Measurements from ENCODE around the gene SPDL1. TPM values are rescaled to one million over a fixed set of nuclear protein-coding genes. Genes with fewer than 3 reads are reported as not detected.

Gene SPDL1
- total and polyA plus RNA-seq, 2 of the 4 experiments (the other 2 are of a cell fraction), result 18.8 to 29.4 TPM

DNA sequence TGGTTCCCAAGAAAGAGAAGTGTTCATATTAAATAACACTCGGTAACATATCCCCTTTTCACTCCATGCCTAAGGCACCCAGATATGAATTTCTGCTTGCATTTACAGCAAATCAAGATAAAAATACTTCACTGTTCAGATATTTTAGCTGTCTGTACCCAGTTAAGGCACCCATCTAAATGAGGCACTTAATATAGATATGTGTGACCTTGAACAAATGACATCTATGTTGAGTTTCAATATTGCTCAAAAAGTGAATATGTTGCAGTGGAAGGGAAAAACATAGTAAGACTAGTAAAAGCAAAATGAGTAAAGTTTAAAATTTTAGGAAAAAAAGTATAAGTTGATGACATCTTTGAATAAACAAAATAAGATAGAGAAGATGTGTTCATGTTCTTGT lies 32.4 kb upstream of the SPDL1 start:
- Histone ChIP-seq H3K56ac (ENCODE audit: extremely low read depth, insufficient read depth, low read length) (no peak overlapping the region), H3K36me3 (ENCODE audit: control insufficient read depth, insufficient read depth, low read length) (no peaks in the 10 kb centered on the region), H3K4ac (ENCODE audit: low read depth, low read length) (no peak overlapping the region), H4K20me1 (ENCODE audit: insufficient read depth, low read length) (no peaks in the 10 kb centered on the region), H3K18ac (ENCODE audit: low read depth, low read length) (no peak overlapping the region), H2AK9ac (replicated peaks; ENCODE audit: low read depth, low read length, poor library complexity) (no peak overlapping the region), H2AK5ac (ENCODE audit: low read depth, low read length) (no peak overlapping the region), H3K9me1 (ENCODE audit: insufficient read depth, low read length) (no peaks in the 10 kb centered on the region), H2BK15ac (ENCODE audit: low read depth, low read length) (no peak overlapping the region), H2BK20ac (ENCODE audit: low read depth, low read length) (no peak overlapping the region), H3K9me3 (ENCODE audit: control insufficient read depth, insufficient read depth, low read length) (no peaks in the 10 kb centered on the region), H2AFZ (replicated peaks; ENCODE audit: low read length, poor library complexity) (no peak overlapping the region), H2BK5ac (ENCODE audit: low read depth, low read length, poor library complexity, severe bottlenecking) (no peak overlapping the region), H3K27ac (ENCODE audit: insufficient read depth, low read length) (no peak overlapping the region), H3K9ac (ENCODE audit: low read depth, low read length) (no peak overlapping the region), H2BK120ac (ENCODE audit: low read depth, low read length) (no peak overlapping the region), H3K4me2 (ENCODE audit: low read depth, low read length) (no peak overlapping the region), H3K4me1 (ENCODE audit: control insufficient read depth, insufficient read depth, low read length) (no peaks in the 10 kb centered on the region), H4K8ac (ENCODE audit: low read depth in 2 of 2, low read length in 2 of 2) (no peak overlapping the region), H3K4me3 (ENCODE audit: insufficient read depth, low read depth, low read length) (no peak overlapping the region), H3K23ac (ENCODE audit: low read depth, low read length) (no peak overlapping the region), H4K5ac (ENCODE audit: low read depth, low read length) (no peak overlapping the region), H4K91ac (ENCODE audit: insufficient read depth, low read depth, low read length) (no peak overlapping the region), H3K27me3 (ENCODE audit: control insufficient read depth, insufficient read depth, low read length) (no peaks in the 10 kb centered on the region; the same call in 1 of the 2 replicates), H3K14ac (replicated peaks; ENCODE audit: low read depth, low read length) (no peak overlapping the region), H3K79me1 (ENCODE audit: low read depth in 1 of 2, low read length in 2 of 2) (no peaks in the 10 kb centered on the region)
- DNase-seq (no peak), ATAC-seq (ENCODE audit: low read depth) (no peak)
- CTCF ChIA-PET, result no interaction called here
- intact Hi-C loops (cut with micrococcal nuclease) (no loop called here), in situ Hi-C loops (cut with MboI; ENCODE audit: low sequenced_read_pairs) (loop anchor here (25.0 kb wide), 1 partner anchor 864 kb away; no protein-coding TSS in a partner anchor), dilution Hi-C loops (cut with HindIII; ENCODE audit: low sequenced_read_pairs, unreplicated experiment) (no loop called here)
- no TSS peak for BruUV-seq (replicated peaks)
- no peak for TF ChIP-seq RFX5 (IDR thresholded peaks at IDR 0.05; ENCODE audit: low read depth, low read length)
- TF ChIP-seq CEBPB (IDR thresholded peaks at IDR 0.05; ENCODE audit: low read depth, low read length), result no peak
- TF ChIP-seq MXI1 (IDR thresholded peaks at IDR 0.05; ENCODE audit: borderline replicate concordance, low read depth, low read length), result no peak
- no peak for TF ChIP-seq RAD21 (IDR thresholded peaks at IDR 0.05; ENCODE audit: low read length)
- no peak for TF ChIP-seq POLR2A (IDR thresholded peaks at IDR 0.05; ENCODE audit: low read depth, low read length)
- TF ChIP-seq CHD1 (IDR thresholded peaks at IDR 0.05; ENCODE audit: low read depth, low read length), result no peak
- no peak for TF ChIP-seq FOS (IDR thresholded peaks at IDR 0.05; ENCODE audit: low read depth, low read length)
- TF ChIP-seq MAFK (IDR thresholded peaks at IDR 0.05; ENCODE audit: low read depth, low read length), result no peak
- TF ChIP-seq MAZ (IDR thresholded peaks at IDR 0.05; ENCODE audit: borderline replicate concordance, low read depth, low read length), result no peak
- TF ChIP-seq, protein P1, sequence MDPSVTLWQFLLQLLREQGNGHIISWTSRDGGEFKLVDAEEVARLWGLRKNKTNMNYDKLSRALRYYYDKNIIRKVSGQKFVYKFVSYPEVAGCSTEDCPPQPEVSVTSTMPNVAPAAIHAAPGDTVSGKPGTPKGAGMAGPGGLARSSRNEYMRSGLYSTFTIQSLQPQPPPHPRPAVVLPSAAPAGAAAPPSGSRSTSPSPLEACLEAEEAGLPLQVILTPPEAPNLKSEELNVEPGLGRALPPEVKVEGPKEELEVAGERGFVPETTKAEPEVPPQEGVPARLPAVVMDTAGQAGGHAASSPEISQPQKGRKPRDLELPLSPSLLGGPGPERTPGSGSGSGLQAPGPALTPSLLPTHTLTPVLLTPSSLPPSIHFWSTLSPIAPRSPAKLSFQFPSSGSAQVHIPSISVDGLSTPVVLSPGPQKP (IDR thresholded peaks at IDR 0.05; ENCODE audit: borderline replicate concordance, low read depth, low read length), result no peak
- no peak for TF ChIP-seq SMC3 (IDR thresholded peaks at IDR 0.05; ENCODE audit: low read depth, low read length)
- POLR2A ChIA-PET (ENCODE audit: unreplicated experiment), result no interaction called here
- WGBS, 2 experiments (ENCODE audit: extremely low coverage in 2 of 2, insufficient read length in 1 of 2), result no CpG with 5 or more reads among the region's 1 CpG

Measured in IMR-90 (cell line).